ENCODE results near the gene RPP25.

The RPP25 gene, protein sequence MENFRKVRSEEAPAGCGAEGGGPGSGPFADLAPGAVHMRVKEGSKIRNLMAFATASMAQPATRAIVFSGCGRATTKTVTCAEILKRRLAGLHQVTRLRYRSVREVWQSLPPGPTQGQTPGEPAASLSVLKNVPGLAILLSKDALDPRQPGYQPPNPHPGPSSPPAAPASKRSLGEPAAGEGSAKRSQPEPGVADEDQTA

DNA sequence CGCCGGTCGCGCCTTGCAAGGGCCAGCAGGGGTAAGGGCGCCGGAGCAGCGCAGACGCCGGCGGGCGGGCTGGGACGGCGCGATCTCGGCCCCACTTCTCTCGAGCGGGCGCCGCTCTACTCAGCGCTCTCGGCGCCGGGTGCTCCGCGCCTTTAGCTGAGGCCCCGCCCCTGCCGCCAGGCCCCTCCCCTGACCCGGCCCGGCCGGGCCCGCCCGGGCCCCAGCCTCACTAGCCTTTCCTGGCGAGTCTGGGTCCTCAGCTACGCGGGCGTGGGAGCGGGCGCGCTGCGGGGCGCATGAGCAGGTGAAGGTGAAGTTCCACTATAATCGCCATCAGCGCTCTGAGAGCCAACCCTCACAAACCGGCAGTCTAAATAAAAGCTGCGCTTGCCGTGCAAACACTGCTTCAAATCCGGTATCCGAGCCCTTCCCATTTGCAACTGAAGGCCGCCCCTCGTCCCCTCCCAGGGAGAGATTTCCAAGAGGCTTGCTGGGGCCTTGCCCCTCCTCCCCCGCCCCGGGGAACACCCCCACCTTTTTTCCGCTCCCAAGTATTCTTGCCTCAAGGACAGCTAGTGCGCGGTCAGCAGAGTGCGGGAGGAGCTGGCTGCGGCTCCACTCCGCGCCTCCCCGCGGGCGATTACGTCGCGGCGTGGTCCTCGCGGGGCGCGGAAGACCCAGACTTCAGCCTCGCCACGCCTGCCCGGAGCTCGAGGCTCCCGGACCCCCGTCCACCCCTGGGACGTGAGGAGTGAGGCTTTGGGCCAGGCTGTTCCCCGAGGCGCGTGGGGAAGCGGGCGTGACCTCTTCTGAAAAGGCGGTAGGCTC is at the start of gene RPP25:
Gene RPP25 (minus strand): TSS at position 125 of the 828 bp plus-strand sequence. CDS start 189 bp downstream, outside the sequence.
- peak; percentile 46 to 61 for DNase-seq (ENCODE audit: low read depth in 2 of 2)

DNA sequence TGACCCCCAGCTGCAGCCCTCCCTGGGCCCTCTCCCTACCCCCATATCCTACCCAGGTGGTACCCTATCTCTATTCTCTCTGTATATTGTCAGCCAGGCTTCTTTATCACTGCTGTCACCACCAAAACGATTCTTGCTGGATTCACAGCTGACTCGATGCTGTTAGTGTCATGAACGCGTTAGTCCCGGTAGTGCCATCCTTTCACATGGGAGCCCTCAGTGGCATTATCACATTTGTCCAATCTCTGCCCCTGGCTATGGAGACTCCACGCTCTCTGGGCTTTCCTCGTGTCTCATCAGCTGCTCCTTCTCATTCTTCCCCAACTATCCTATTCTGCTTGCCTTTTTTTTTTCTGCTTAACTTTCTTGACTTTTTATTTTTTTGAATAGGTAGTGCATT is 45.8 kb upstream of the RPP25 start:
- DNase-seq (ENCODE audit: low read depth in 2 of 2): no peak

DNA sequence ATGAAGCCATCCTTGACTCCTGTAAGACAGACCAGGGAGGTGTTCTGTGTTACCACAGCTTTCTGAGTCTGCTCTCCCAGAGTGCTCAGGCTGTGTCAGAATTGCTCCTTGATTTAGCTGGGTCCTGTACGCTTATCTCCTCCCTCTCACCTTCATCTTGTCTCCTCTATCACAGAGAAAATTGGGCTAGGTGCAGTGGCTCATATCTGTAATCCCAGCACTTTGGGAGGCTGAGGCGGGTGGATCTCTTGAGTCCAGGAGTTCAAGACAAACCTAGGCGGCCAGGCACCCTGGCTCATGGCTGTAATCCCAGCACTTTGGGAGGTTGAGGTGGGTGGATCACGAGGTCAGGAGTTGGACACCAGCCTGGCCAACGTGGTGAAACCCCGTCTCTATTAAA is 44.7 kb upstream of the RPP25 start:
- DNase-seq (ENCODE audit: low read depth in 2 of 2): no peak

DNA sequence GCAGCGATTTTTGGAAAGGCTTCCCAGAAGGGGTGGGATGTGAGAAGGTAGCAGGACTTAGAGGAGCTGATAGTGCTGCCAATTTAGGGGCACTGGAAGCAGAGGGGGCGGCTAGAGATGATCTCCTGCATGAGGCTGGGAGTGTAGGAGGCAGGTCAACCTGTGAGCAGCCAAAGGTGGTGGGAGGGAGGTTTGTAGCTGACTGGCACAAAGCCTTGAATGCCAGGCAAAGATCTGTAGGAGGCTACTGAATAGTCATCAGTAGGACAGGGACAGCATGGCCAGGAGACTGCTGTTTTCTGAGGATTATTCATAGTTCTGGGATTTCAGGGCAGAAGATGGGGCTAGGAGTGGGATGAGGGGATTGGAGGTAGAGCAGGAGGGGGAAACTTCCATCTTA is 41.0 kb upstream of the RPP25 start:
- no peak for DNase-seq (ENCODE audit: low read depth in 2 of 2)

DNA sequence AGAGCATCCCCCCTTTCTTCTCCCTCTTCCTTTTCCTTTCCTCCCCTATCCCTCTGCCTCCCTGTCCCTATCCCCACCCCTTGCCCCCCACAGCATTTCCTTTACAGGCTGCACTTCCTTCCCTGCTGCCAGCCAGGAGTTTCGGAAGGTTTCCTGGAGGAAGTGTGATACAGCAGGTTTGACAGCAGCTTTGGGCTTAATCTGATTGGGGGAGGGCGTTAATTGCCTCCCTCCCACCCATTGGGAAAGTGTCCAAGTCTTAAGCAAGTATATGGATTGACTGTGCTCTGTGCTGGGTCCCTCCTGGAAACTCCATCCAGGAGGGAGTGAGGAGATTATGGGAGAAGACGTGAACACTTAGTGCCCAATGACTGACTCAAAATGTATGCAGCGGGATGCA is 40.6 kb upstream of the RPP25 start:
- no peak for DNase-seq (ENCODE audit: low read depth in 2 of 2)

DNA sequence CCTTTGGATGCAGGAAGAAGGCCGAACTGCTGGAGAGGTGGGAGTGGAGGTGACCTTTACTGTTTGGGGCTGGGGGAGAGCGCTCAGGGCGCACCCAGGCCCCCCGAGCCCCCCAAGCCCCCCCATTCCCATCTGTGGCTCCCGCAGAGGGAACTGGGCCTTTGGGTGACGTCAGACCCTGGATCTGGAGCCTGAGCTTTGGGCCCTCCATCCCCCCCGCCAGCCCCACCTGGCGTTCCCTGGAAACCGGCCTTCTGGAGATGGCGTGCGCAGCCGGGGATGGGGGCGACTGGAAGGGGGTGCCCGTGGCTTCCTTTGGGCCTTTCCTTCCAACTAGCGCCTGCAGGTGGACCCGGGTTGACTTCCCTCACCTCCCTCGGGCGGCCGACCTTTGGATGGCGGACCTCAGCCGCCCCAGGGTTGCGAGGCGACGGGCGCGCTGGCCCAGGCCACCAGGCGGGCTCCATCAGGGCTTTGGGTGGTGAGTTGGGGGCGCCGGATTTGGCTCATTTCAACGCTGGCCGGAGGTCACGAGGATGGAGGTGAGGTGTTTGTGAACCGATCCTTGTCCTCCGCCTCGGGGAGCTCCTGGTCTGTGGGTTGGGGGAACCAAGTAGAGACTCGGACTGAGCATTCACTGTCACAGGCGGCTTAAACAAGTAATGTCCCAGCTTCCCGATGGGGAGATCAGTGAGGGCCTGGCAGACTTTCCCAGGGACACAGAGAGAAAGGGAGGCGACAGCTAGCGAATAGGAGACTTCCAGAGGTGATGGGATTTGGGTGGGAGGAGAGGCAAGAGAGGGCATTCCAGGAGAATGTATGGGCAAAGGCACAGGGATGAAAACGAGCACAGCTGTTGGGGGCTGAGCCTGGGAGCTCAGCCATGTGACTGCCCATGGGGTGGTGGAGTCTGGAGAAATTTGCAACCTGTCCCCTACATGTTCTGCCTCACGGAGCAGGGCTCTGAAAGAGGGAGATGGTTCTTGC is 39.5 kb upstream of the RPP25 start:
- no peak for DNase-seq (ENCODE audit: low read depth in 2 of 2)

DNA sequence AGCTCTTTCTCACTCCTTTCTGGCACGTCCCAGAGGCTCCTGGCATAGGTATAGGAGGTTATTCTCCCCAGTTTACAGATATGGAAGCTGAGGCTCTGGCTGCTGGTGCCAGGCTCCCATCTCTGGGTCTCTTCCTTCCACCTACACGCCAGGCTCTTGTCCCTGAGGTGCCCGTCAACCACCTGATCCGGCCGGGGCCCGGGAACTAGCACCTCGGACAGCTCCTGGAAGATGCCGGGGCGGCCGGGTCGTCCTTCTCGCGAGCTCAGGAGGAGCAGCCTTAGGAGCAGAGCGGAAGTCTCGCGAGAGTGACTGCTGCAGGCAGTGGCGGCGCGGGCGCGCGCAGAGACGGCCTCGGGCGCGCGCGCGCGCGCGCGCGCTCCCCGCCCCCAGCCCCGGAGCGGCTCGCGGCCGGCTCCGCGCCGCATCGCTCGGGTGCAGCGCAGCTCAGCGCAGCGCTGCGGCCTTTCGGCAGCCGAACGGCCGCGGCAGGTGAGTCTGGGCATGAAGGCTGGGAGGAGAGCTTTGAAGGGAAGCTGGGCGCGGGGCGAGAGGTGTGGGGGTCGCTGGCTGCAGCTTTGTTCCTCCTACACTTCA is 38.7 kb upstream of the RPP25 start, which contains the start of gene SCAMP5:
Gene SCAMP5 (plus strand): TSS at position 382 of the 597 bp plus-strand sequence. CDS start 16,277 bp downstream, outside the sequence.
- peak; percentile 67 to 74 for DNase-seq (ENCODE audit: low read depth in 2 of 2)

DNA sequence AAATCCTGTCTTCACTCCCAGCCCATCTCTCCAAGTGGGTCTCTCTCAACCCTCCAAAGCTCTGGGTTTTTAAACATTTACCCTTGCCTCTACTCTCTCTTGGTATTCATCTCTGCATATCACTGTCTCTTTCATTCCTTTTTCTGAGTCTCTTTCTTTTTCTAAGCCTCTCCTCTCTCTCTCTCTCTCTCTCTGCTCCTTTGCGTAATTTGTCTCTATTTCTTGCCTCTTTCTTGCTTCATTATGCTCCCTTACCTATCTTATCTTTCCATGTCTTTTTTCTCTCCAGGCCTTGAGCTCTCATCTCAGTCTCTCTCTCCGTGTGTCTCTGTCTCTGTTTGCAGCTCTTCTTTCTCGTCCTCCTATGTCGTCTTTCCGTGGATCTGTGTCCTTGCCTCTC is 38.1 kb upstream of the RPP25 start:
- no peak for DNase-seq (ENCODE audit: low read depth in 2 of 2)

DNA sequence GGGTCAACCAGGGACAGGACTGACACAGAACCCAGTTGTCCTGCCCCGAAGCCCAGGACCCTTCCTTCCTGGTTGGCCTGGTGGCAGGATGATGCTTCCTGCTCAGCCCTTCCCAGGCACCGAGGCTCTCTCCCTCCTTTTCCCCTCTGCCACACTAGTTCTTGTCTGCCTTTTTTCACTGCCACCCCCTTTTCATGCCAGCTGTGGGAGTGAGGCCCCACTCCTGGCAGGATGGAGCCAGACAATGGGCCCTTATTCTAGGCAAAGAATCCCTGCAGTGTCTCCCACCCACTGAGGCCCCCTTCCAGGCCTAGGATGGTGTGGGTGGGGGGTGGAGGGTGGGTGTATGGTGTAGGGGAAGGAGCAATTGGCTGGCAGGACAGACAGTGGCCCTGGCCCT is 37.7 kb upstream of the RPP25 start:
- DNase-seq (ENCODE audit: low read depth in 2 of 2): no peak

DNA sequence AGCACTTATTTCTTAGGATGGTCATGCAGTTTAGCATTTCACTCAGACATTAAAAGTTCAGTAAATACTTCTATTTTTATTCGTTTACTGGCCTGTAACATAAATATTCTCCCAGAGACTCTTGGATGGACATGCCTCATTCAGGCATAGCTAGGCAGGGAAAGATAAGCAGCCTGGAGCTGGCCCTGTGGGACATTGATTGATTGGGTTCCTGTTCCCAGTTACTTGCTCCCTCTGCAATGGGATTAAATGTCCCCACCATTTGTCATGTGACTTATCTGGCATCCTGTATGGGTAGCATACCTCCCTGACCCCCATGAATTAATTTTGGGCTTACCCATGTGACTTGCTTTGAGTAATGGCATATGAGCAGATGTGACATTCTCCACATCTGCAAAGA is 36.0 kb upstream of the RPP25 start:
- no peak for DNase-seq (ENCODE audit: low read depth in 2 of 2)

DNA sequence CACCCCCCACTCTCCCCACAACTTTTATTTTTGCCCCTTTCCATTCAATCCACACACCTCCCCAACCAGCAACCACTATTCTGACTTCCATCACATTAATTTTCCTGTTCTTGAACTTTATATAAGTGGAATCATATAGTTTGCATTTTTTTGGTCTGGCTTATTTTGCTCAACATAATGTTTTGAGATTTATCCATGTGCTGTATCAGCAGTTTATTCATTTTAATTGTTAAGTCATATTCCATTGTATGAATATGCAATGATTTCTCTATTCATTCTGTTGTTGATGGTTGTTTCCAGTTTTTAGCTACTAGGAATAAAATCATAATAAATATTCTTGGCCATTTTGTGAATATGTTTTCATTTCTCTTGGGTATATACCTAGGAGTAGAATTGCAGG is 33.0 kb upstream of the RPP25 start:
- no peak for DNase-seq (ENCODE audit: low read depth in 2 of 2)

DNA sequence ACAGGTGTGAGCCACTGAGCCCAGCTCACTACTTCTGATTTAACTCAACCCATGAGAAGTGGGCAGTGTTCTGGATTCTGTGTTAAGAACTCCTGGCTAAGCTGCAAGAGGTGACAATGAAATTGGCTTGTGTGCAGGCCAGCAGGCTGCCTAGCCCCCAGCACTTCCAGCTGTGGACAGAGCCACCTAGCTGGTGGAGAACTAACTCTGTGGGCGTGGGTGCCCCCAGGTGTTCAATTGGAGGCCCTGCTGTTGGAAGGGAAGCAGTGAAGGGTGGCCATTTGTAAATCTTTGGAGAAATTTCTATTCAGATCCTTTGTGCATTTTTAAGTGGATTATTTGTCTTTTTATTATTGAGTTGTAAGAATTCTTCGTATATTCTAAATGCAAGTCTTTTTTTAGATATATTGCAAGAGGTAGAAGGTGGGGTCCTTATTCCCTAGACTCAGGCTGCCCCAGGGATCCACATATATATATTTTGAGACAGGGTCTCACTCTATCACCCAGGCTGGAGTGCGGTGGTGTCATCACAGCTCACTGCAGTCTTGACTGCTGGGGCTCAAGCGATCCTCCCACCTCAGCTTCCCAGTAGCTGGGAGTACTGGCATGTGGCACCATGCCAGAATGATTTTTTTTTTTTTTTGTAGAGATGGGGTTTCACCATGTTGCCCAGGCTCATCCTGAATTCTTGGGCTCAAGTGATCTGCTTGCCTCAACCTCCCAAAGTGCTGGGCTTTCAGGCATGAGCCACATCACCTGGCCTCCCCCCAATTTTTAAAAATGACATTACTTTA is 31.6 kb upstream of the RPP25 start:
- DNase-seq (ENCODE audit: low read depth in 2 of 2): peak in 1 of 2 donors; percentile 5

DNA sequence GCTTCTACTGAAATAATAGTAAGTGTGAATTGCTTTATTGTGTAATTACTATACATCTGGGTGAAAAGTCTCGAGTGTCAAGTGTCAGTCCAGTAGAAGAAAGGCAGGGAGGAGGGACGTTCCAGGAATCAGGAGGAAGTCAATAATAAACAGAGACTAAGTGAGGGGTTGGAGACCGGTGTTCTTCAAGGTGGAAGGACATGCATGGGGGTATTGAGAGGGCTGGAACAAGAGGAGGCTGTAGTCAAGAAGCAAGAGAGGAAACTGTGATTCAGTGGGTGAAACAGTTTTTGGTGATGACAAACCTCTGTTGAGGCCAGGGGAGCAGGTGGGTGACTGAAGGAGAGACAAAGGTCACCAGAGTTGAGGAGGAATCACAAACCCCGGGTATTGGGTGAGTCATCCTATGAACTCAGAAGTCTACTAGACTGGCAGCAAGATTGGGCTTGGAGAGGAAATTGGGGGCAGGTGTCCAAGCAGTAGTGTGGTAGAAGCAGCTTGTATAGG is 27.2 kb upstream of the RPP25 start:
- no peak for DNase-seq (ENCODE audit: low read depth in 2 of 2)

DNA sequence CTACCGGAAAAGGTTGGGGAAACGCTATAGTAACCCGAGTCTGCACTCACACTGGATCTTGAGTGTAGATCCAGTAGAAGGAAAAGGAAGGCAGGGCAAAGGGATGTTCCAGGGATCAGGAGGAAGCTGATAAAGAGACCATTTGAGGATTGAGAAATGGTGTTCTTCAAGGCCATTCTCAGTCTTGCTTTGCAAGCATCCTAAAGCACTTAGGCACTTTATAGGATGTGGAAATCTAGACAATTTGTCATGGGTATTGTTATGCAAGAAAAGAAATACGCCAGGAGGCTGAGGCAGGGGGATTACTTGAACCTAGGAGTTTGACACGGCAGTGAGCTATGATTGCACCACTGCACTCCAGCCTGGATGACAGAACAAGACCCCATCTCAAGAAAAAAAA is 25.6 kb upstream of the RPP25 start:
- no peak for DNase-seq (ENCODE audit: low read depth in 2 of 2)

DNA sequence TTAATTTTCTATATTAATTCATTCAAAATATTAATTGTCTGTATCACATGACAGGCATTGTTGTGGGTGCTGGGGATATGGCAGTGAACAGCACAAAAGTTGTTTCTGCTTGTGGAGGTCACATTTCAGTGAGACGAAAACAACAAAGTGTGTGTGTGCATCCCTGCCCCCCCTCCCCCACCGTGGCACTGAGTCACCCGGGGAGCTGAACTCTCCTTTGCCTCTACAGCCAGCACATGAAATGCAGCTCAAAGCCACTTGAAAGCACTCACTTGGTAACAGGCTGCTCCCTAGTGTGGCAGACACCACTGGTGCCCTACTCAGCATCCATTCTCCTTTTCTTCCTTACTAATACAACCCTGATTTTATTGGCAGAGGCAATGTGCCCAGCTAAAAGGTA is 21.9 kb upstream of the RPP25 start:
- no peak for DNase-seq (ENCODE audit: low read depth in 2 of 2)

DNA sequence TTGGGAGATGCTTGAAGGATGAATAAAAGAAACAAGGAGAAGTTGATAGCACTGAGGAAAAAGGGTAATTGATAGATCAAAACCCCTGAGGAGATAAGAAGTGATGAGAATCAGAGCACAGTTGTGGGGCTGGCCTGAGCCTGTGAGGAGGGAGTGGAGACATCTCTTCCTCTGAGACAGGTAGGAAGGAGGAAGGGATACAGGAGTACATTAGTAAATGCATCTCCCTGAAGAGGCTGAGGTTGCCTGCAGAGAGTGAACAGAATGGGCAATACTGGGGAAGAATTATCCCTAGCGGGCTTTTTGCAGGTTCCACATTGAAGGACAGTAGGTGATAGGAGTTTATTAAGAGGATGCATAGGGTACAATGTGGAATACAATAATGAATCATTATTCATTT is 21.5 kb upstream of the RPP25 start:
- DNase-seq (ENCODE audit: low read depth in 2 of 2): no peak

DNA sequence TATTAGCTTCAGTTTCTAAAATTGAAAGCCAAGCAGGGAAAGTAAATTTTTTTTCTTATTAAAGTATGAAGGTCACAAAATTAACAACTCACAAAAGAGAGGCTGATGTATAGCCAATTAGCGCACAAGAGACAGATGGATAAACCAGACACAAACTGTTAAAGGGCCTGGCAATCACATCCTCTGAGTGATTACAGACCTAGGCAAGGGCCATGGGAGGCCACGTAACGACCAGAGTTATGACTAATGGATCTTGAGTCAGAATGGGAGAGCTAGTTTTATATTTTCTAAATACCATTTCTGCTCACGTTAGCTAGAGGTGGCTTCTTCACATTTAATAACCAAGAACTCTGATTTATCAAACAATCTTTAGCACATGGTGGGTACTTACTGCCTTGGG is 21.0 kb upstream of the RPP25 start:
- DNase-seq (ENCODE audit: low read depth in 2 of 2): no peak

DNA sequence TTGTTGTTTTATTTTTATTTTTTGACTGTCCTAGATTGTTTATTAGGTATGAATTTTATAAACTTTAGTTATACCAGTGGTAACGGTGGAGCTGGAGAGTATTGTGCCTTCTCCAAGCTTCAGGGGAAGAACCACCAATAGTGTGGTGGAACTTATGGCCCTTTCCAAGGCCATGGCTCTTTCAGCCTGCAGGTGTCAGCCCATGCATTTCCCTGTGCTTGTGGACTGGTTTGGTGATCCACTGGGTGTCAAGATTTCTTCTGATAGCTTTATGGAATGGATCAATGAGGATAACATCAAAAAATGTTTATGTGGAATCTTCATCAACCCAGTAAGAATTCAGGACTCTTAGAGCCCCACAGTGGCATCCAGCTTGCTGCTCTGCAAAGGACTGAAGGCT is 19.6 kb upstream of the RPP25 start:
- no peak for DNase-seq (ENCODE audit: low read depth in 2 of 2)

DNA sequence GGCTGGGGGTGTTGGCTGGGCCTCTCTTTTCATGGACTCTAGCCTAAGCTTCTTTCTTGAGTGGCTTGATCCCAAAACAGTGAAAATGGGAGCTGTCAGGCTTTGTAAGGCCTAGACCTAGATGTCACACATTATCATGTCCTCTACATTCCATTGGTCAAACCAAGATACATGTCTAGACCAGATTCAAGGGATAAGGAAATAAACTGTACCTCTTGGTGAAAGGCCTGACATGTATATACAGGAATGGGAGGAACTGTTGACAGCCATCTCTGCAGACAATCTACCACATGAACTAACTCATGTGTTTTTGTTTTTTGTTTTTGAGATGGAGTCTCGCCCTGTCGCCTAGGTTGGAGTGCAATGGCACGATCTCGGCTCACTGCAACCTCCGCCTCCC is 11.1 kb upstream of the RPP25 start:
- DNase-seq (ENCODE audit: low read depth in 2 of 2): no peak

DNA sequence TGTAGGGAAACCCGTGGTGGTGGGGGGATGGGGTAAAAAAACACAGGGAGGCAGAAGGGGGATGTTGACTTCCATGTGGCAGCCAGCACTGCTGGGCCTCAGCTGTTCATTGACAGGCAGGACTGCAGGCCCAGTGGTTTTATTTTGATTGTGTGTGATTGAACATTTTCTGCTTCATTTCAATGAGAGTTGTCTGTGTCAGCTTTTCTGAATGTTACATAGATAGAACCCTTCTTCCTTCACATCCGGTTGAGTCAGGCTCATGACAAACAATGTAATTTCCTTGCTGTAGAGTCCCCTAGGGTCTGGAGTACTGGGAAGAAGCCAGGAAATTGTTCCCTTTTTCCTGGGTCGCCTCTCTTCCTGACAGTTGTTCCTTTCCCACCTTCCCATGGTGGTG is 8.2 kb upstream of the RPP25 start:
- DNase-seq (ENCODE audit: low read depth in 2 of 2): no peak

DNA sequence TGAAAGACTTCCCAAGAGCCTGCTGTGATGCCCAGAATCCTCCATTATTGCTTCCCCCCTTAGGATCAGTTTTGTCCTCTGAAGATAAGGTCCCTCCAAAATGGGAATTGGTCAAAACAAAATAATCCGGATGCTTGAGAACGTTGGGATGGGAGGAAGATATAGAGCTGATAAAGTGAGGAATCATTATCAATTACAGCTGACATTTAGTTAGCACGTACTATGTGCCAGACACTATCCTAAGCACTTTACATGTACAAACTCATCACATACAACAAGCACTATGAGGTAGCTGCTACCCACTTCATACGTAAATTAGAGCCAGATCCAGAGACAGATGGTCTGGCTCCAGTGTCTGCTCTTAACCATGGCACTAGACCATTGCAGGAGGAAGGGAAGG is 6.6 kb upstream of the RPP25 start:
- no peak for DNase-seq (ENCODE audit: low read depth in 2 of 2)
